K562 (cell line): ENCODE measurements around the gene TRIOBP. TPM values are rescaled to one million over a fixed set of nuclear protein-coding genes. Genes with fewer than 3 reads are reported as not detected.

Experiments used
- ATAC-seq: fragments of 200-7000 bp; cut with Tn5 transposase; 3 replicates; pipeline ENCODE4 v1.9.1; 2020; ENCODE audit warnings: moderate library complexity
- BruUV-seq: library from RNA; stranded (reverse); fragments of 400-500 nt; replicated peaks from 2 replicates; lab custom pipeline; 2021; lab: Mats Ljungman, UMichigan
- CTCF ChIA-PET: fragments of 300-600 bp; formaldehyde crosslinking; extraction: SDS; loops from one replicate; lab custom pipeline; 2021; ENCODE audit warnings: low intra/inter-chr PET ratio; lab: Yijun Ruan, JAX
- POLR2A ChIA-PET: fragments of 300-600, 350-650 bp; sonication (Branson Sonifier 250); formaldehyde crosslinking; extraction: SDS; loops from one replicate; lab custom pipeline; 2021; ENCODE audit warnings: antibody characterized with exemption, inconsistent platforms; lab: Yijun Ruan, JAX
- DNase-seq, 4 experiments: peaks; one replicate each; pipeline versions ENCODE4 v3.0.0 to v3.0.0-alpha.2; 2011 to 2018; ENCODE audit warnings: low spot score in 3 of 4, mixed read lengths in 3 of 4; ENCODE audit errors: extremely low read depth in 1 of 4
- FAIRE-seq: peaks from 2 replicates; lab custom pipeline; 2011; peaks lifted over from hg19 to GRCh38; lab: Jason Lieb, UNC
- H2AFZ ChIP-seq: 2 replicates; pipeline ENCODE4 v1.6.0; 2011; ENCODE audit warnings: low read depth, low read length, control low read depth, inconsistent platforms
- H3K27ac ChIP-seq: fragments of 200-600 bp; 3 replicates; pipeline ENCODE4 v1.8.0; 2011; ENCODE audit warnings: low read depth, mild to moderate bottlenecking, control low read depth, inconsistent platforms, low read length, moderate library complexity, mixed read lengths; ENCODE audit errors: extremely low read depth
- H3K27me3 ChIP-seq, 2 experiments: fragments of 300-600 bp in 1 of 2; 2 replicates in 1 of 2; 3 replicates in 1 of 2; pipeline versions ENCODE4 v1.6.0 to v1.8.0; 2011; ENCODE audit warnings: inconsistent platforms in 2 of 2, low read length in 2 of 2, mild to moderate bottlenecking in 1 of 2, mixed read lengths in 1 of 2, moderate library complexity in 1 of 2; ENCODE audit not compliant: control insufficient read depth in 2 of 2, insufficient read depth in 2 of 2
- H3K36me3 ChIP-seq: fragments of 300-600 bp; 3 replicates; pipeline ENCODE4 v1.8.0; 2011; ENCODE audit warnings: mild to moderate bottlenecking, low read length, inconsistent platforms; ENCODE audit not compliant: control insufficient read depth, insufficient read depth
- H3K4me1 ChIP-seq, 2 experiments: fragments of 200-600 bp in 1 of 2; replicated peaks in 1 of 2; 2 replicates in 1 of 2; 3 replicates in 1 of 2; pipeline versions ENCODE4 v1.5.1 to v1.8.0; 2011; ENCODE audit warnings: inconsistent platforms in 2 of 2, low read length in 2 of 2, mild to moderate bottlenecking in 1 of 2, mixed read lengths in 1 of 2, moderate library complexity in 1 of 2; ENCODE audit not compliant: control insufficient read depth in 2 of 2, insufficient read depth in 2 of 2
- H3K4me2 ChIP-seq: 2 replicates; pipeline ENCODE4 v1.6.1; 2011; ENCODE audit warnings: low read length, control low read depth, inconsistent platforms, mixed read lengths; ENCODE audit not compliant: insufficient read depth
- H3K4me3 ChIP-seq: fragments of 200-600 bp; sonication (generic), shearing (Covaris generic); 2 replicates; pipeline ENCODE4 v1.5.1; 2016; ENCODE audit warnings: control low read depth, inconsistent platforms
- H3K79me2 ChIP-seq: fragments of 200-600 bp; 3 replicates; pipeline ENCODE4 v1.8.0; 2011; ENCODE audit warnings: low read length, inconsistent platforms; ENCODE audit not compliant: control insufficient read depth, insufficient read depth
- H3K9ac ChIP-seq, 2 experiments: 2 replicates each; pipeline versions ENCODE4 v1.6.0 to v1.6.1; 2011; ENCODE audit warnings: low read depth in 2 of 2, low read length in 2 of 2, control low read depth in 1 of 2, inconsistent platforms in 1 of 2, mild to moderate bottlenecking in 1 of 2, mixed read lengths in 1 of 2; ENCODE audit not compliant: insufficient read depth in 1 of 2
- H3K9me1 ChIP-seq: one replicate; pipeline ENCODE4 v1.6.0; 2011; ENCODE audit warnings: inconsistent platforms, mild to moderate bottlenecking, low read length, moderate library complexity; ENCODE audit not compliant: control insufficient read depth, insufficient read depth
- H3K9me3 ChIP-seq: replicated peaks from 2 replicates; pipeline ENCODE4 v1.5.1; 2011; ENCODE audit warnings: low read depth, low read length, inconsistent platforms; ENCODE audit not compliant: control insufficient read depth, insufficient read depth
- H4K20me1 ChIP-seq: replicated peaks from 2 replicates; pipeline ENCODE4 v1.6.1; 2011; ENCODE audit warnings: low read length, inconsistent platforms, mixed read lengths; ENCODE audit not compliant: control insufficient read depth, insufficient read depth
- BMI1 ChIP-seq: fragments of 150-350 bp; IDR thresholded peaks from 2 replicates; pipeline ENCODE4 v1.6.1; 2014; ENCODE audit warnings: low read length
- FIP1L1 ChIP-seq: fragments of 200-400 bp; formaldehyde crosslinking; IDR thresholded peaks from 2 replicates; pipeline ENCODE4 v1.6.1; 2018; ENCODE audit warnings: mild to moderate bottlenecking, low read depth, low read length; ENCODE audit not compliant: poor library complexity, severe bottlenecking
- ZBTB7A ChIP-seq: IDR thresholded peaks from 2 replicates; pipeline ENCODE4 v1.6.1; 2011; ENCODE audit warnings: low read depth, mild to moderate bottlenecking, low read length, moderate library complexity, borderline replicate concordance; ENCODE audit not compliant: control insufficient read depth
- ZNF696 ChIP-seq: fragments of 250-450 bp; sonication (Bioruptor Pico); conservative IDR thresholded peaks from 2 replicates; pipeline ENCODE4 v1.4.0; 2020; ENCODE audit warnings: mild to moderate bottlenecking, moderate library complexity
- WGBS: fragments of 100-300 bp; shearing (Covaris generic); methylation state at CpG from one replicate; pipeline ENCODE4 v1.1.6; 2016; ENCODE audit warnings: low coverage, mixed read lengths; ENCODE audit not compliant: insufficient coverage; ENCODE audit errors: missing lambda C conversion rate; 5-methylcytosine and 5-hydroxymethylcytosine counted together
- in situ Hi-C: fragments of 300-500 bp; cut with MboI; formaldehyde crosslinking; loops from 4 replicates; pipeline ENCODE4 v1.15.0; 2018; ENCODE audit warnings: inconsistent platforms, mixed read lengths
- intact Hi-C: fragments of 100-400 bp; cut with micrococcal nuclease; formaldehyde crosslinking; loops from 2 replicates; pipeline ENCODE4 v1.14.2; 2022
- polyA plus RNA-seq, 8 experiments: library from polyadenylated mRNA; depleted of rRNA in 4 of 8; stranded (reverse) in 5 of 8; unstranded in 3 of 8; fragments of >200 nt; fragmentation: Nextera tagmentation in 2 of 8; fragmentation: Illumina TruSeq in 1 of 8; extraction: Ambion mirVana in 2 of 8; extraction: Trizol in 1 of 8; gene quantifications; 2 replicates each; pipeline versions ENCODE4 v1.2.1 to v1.2.3, GENCODE V29; 2011 to 2014; ENCODE audit warnings: inconsistent platforms in 1 of 8, missing spikeins in 1 of 8
- total RNA-seq, 7 experiments: library from RNA; depleted of rRNA in 6 of 7; stranded (reverse); fragments of >200 nt in 6 of 7; fragmentation: Illumina TruSeq in 2 of 7; extraction: Trizol in 2 of 7; gene quantifications; 2 replicates each; pipeline versions ENCODE4 v1.2.1 to v1.2.3, GENCODE V29; 2011 to 2021; ENCODE audit warnings: low replicate concordance in 1 of 7
- TF ChIP-seq, protein P1 (sequence below): sonication (generic); formaldehyde crosslinking; IDR thresholded peaks from 2 replicates; pipeline ENCODE4 v1.8.0; 2022; ENCODE audit warnings: missing genetic modification reagents, mild to moderate bottlenecking, moderate library complexity, borderline replicate concordance

TRIOBP gene
- total and polyA plus RNA-seq, 9 of the 15 experiments (the other 6 are each of a cell fraction or from before 2014, with no cell fraction given) = 0.24 to 13.8 (median 5.5) TPM

DNA sequence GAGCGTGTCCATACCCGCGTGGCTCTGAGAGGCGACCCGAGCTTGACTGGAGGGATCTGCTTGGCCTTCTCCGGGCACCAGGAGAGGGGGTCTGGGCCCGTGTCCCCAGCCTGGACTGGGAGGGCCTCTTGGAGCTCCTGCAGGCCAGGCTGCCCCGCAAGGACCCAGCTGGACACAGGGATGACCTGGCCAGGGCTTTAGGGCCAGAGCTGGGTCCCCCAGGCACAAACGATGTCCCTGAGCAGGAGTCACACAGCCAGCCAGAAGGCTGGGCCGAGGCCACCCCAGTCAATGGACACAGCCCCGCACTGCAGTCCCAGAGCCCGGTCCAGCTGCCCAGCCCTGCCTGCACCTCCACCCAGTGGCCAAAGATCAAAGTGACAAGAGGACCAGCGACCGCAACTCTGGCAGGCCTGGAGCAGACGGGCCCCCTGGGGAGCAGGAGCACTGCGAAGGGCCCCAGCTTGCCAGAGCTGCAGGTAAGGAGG is 38.2 kb downstream of the TRIOBP start (continued):
- TF ChIP-seq, protein P1, sequence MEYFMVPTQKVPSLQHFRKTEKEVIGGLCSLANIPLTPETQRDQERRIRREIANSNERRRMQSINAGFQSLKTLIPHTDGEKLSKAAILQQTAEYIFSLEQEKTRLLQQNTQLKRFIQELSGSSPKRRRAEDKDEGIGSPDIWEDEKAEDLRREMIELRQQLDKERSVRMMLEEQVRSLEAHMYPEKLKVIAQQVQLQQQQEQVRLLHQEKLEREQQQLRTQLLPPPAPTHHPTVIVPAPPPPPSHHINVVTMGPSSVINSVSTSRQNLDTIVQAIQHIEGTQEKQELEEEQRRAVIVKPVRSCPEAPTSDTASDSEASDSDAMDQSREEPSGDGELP (CRISPR knock-in tag) = peak; percentile 83; the same call in 1 of the 2 replicates
- TF ChIP-seq BMI1 (no peak), ZNF696 (CRISPR knock-in tag) (no peak)
- TF ChIP-seq, all 486 proteins: peak for 13

GRCh38 chr22:37739035-37739434 is 42.2 kb downstream of the TRIOBP start:
- intact Hi-C loops = loop anchor here (5.0 kb wide), 1 partner anchor 53 kb away; no protein-coding TSS in a partner anchor
- H3K4me1 ChIP-seq = peaks cover 0 to 28% of the 10 kb centered on the region in 2 experiments; a peak in 3 of 5 replicates
- H3K4me3 ChIP-seq = no peak overlapping the region
- no TSS peak for BruUV-seq
- 22% methylated on average over 5 of the region's 12 CpGs for WGBS
- no peak for TF ChIP-seq FIP1L1
- peak; percentile 63; the same call in 1 of the 2 replicates for TF ChIP-seq ZBTB7A
- TF ChIP-seq, all 486 proteins: peak for 1
- Histone ChIP-seq H3K79me2 (no peaks in the 10 kb centered on the region), H3K9ac (peak overlapping the region in 1 of 2 experiments; percentile 33; a peak in 1 of 4 replicates), H3K36me3 (no peaks in the 10 kb centered on the region), H4K20me1 (no peaks in the 10 kb centered on the region), H3K4me2 (no peak overlapping the region), H3K9me1 (no peaks in the 10 kb centered on the region), H3K9me3 (no peaks in the 10 kb centered on the region), H3K27me3 (no peaks in the 10 kb centered on the region), H2AFZ (no peak overlapping the region), H3K27ac (no peak overlapping the region)
- ChIA-PET POLR2A (interaction anchor here (0.6 kb wide), 2 partner anchors 41 to 103 kb away, joined by 3 read pairs; no protein-coding TSS in a partner anchor), CTCF (no interaction called here)
- FAIRE-seq (no peak), ATAC-seq (no peak), DNase-seq (no peak)
- in situ Hi-C loops = no loop called here
